Kidney epithelial cell (primary cell): ENCODE measurements around the gene SNX5. TPM values are rescaled to one million over a fixed set of nuclear protein-coding genes. Genes with fewer than 3 reads are reported as not detected.

Source experiments
- DNase-seq: peaks from one replicate; pipeline ENCODE4 v3.0.0-alpha.2; 2010; ENCODE audit warnings: low read depth
- H3K27me3 ChIP-seq: 2 replicates; pipeline ENCODE4 v1.6.0; 2011; ENCODE audit warnings: low read length; ENCODE audit not compliant: control insufficient read depth, insufficient read depth
- H3K36me3 ChIP-seq: 2 replicates; pipeline ENCODE4 v1.5.1; 2011; ENCODE audit warnings: low read length; ENCODE audit not compliant: control insufficient read depth, insufficient read depth
- H3K4me3 ChIP-seq: 2 replicates; pipeline ENCODE4 v1.5.1; 2011; ENCODE audit warnings: low read depth, mild to moderate bottlenecking, control low read depth, low read length
- total RNA-seq: library from RNA; depleted of rRNA; stranded (reverse); fragments of >200 nt; gene quantifications from 2 replicates; pipeline ENCODE4 v1.2.3, GENCODE V29; 2015
- TF ChIP-seq, protein P1 (sequence below): IDR thresholded peaks from 2 replicates; pipeline ENCODE4 v1.5.1; 2011; ENCODE audit warnings: mild to moderate bottlenecking, moderate library complexity, low read length, control low read depth, inconsistent platforms; ENCODE audit not compliant: insufficient read depth, poor library complexity, severe bottlenecking

The SNX5 gene
- total RNA-seq, 1 donor from 2014 or later, result 80.8 TPM

DNA sequence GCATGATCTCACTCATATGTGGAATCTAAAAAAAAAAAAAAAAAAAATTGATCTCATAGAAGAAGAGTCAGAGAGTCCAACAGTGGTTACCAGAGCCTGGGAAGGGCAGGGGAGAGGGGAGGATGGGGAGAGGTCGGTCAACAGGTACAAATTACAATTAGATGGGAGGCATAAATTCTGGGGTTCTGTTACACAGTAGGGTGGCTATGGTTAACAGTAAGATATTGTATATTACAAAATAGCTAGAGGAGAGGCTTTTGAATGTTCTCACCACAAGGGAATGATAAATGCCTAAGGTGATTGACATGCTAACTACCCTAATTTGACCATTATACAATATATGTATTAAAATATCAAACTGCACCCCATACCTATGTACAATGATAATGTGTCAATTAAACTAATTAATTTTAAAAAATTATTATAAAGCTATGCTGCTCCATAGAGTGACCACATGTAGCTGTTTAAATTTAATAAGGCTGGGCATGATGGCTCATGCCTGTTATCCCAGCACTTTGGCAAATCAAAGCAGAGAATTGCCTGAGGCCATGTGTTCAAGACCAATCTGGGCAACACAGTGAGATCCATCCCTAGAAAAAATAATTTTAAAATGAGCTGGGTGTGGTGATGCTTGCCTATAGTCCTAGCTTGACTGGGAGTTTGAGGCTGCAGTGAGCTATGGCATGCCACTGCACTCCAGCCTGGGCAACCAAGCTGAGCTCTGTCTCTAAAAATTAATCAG is 70.9 kb downstream of the SNX5 start:
- H3K36me3 ChIP-seq, result no peaks in the 10 kb centered on the region
- no peaks in the 10 kb centered on the region for H3K27me3 ChIP-seq
- DNase-seq, result no peak
- TF ChIP-seq, protein P1, sequence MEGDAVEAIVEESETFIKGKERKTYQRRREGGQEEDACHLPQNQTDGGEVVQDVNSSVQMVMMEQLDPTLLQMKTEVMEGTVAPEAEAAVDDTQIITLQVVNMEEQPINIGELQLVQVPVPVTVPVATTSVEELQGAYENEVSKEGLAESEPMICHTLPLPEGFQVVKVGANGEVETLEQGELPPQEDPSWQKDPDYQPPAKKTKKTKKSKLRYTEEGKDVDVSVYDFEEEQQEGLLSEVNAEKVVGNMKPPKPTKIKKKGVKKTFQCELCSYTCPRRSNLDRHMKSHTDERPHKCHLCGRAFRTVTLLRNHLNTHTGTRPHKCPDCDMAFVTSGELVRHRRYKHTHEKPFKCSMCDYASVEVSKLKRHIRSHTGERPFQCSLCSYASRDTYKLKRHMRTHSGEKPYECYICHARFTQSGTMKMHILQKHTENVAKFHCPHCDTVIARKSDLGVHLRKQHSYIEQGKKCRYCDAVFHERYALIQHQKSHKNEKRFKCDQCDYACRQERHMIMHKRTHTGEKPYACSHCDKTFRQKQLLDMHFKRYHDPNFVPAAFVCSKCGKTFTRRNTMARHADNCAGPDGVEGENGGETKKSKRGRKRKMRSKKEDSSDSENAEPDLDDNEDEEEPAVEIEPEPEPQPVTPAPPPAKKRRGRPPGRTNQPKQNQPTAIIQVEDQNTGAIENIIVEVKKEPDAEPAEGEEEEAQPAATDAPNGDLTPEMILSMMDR, result no peak
- no peak overlapping the region for H3K4me3 ChIP-seq

DNA sequence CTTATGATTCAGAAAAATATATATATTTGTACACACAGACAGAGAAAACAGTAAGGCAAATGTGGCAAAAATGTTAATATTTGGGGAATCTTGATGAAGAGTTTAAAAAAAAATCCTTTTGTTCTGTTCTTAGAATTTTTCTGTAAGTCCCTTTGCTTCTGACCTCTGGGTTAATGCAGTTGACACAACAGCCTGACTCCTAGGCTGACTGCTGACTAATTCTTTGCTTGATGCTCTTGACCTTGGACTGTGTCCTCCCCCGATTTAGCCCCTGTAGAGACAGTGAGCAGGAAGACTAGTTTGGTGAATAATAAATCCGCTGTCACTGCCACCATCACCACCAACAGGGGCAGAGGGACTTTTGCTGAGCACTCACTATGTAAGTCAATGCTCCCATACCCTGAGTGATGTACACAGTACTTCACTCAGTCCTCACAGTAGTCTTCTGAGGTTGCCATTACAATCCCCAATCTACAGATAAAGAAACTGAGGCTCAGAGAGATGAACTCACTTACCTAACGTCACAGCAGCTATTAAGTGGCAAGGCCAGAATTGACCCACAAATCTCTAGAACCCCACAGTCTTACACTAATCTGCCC is 71.7 kb downstream of the SNX5 start:
- Histone ChIP-seq H3K27me3 (no peaks in the 10 kb centered on the region), H3K4me3 (no peak overlapping the region), H3K36me3 (no peaks in the 10 kb centered on the region)
- TF ChIP-seq, protein P1, result no peak
- DNase-seq, result no peak

DNA sequence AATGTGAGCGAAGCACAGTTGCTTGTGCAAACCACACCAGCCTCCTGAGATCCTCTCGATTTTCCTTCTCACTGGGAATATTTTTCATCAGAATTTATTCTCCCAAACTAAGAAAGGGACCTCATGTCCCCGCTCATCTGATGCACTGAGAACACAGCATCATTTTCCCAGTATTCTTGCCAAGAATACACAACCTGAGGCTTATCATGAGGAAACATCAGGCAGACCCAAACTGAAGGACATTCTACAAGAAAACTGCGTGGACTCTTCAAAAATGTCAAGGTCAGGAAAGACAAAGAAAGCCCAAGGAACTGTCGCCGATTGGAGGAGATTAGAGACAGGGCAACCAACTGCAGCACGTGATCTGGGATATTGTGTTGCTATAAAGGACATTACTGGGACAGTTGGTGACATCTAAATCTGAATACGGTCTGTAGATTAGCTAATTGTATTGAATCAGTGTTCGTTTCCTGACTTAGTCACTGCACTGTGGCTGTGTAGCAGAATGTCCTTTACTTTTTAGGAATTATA is 72.3 kb downstream of the SNX5 start:
- Histone ChIP-seq H3K4me3 (no peak overlapping the region), H3K36me3 (no peaks in the 10 kb centered on the region), H3K27me3 (no peaks in the 10 kb centered on the region)
- TF ChIP-seq, protein P1, result no peak
- DNase-seq, result no peak

DNA sequence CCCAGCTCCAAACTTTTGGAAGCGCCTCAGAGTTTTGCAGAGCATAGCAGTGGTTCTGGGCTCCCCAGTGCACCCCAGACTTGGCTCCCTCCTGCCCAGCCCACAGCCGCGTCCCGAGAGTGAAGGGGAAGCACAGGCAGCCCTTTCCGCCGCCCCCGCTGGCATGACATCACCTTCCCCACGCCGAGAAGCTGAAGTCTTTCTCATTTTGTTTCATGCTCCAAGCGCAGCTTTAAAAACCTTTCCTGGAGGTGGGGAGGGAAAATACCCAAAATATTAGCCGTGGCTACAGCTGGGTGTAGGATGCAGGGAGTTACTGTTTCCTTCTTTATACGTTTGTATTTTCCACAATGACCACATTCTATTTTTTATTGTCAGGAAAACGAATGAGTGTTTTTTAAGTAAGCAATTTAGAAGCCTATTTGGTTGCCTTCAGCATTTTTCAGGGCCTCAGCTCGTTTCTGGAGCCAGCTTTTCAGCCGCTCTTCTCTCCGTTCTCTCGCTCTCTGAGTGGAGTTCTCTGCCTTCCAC is 72.9 kb downstream of the SNX5 start:
- no peak overlapping the region for H3K4me3 ChIP-seq
- DNase-seq, result no peak
- H3K36me3 ChIP-seq, result no peaks in the 10 kb centered on the region
- TF ChIP-seq, protein P1, result no peak
- H3K27me3 ChIP-seq, result no peaks in the 10 kb centered on the region

DNA sequence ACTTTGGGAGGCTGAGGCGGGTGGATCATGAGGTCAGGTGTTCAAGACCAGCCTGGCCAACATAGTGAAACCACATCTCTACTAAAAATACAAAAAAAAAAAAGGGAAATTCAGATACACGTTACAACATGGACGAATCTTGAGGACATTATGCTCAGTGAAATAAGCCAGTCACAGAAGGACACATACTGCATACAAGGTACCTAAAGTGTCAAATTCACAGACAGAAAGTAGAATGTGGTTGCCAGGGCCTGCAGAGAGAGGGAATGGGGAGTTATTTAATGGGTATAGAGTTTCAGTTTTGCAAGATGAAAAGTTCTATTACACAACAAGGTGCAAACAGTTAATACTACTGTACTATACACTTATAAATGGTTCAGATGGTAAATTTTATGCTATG is 75.1 kb downstream of the SNX5 start:
- H3K4me3 ChIP-seq, result no peak overlapping the region
- no peak for DNase-seq
- H3K27me3 ChIP-seq, result no peaks in the 10 kb centered on the region
- H3K36me3 ChIP-seq, result no peaks in the 10 kb centered on the region
- TF ChIP-seq, protein P1, result no peak
